Omental fat pad (tissue), 4 donors: ENCODE data around the gene POLR2H. TPM values are rescaled to one million over a fixed set of nuclear protein-coding genes. Genes with fewer than 3 reads are reported as not detected.

ENCODE experiments used
- ATAC-seq: fragments of 150-250 bp; one replicate; pipeline ENCODE4 v1.9.1; 2016; ENCODE audit warnings: mild to moderate bottlenecking, moderate library complexity; ENCODE audit not compliant: low FRiP score
- DNase-seq: peaks from one replicate; pipeline ENCODE4 v3.0.0-alpha.2; 2019; ENCODE audit warnings: low spot score
- total RNA-seq, 4 donors: library from RNA; depleted of rRNA; stranded (reverse); fragments of >200 nt; gene quantifications; one replicate each; pipeline ENCODE4 v1.1.0, GENCODE V29; 2016
- TF ChIP-seq, protein P1 (sequence below), 3 donors: fragments of 450-650 bp; IDR thresholded peaks; one replicate each; pipeline ENCODE4 v1.5.1; 2016 to 2017; ENCODE audit warnings: antibody characterized with exemption in 3 of 3, mild to moderate bottlenecking in 3 of 3, moderate library complexity in 2 of 3

The POLR2H gene
- total RNA-seq, 4 donors from 2014 or later = 63.9 to 110 (median 89.3) TPM

- TF ChIP-seq, protein P1, sequence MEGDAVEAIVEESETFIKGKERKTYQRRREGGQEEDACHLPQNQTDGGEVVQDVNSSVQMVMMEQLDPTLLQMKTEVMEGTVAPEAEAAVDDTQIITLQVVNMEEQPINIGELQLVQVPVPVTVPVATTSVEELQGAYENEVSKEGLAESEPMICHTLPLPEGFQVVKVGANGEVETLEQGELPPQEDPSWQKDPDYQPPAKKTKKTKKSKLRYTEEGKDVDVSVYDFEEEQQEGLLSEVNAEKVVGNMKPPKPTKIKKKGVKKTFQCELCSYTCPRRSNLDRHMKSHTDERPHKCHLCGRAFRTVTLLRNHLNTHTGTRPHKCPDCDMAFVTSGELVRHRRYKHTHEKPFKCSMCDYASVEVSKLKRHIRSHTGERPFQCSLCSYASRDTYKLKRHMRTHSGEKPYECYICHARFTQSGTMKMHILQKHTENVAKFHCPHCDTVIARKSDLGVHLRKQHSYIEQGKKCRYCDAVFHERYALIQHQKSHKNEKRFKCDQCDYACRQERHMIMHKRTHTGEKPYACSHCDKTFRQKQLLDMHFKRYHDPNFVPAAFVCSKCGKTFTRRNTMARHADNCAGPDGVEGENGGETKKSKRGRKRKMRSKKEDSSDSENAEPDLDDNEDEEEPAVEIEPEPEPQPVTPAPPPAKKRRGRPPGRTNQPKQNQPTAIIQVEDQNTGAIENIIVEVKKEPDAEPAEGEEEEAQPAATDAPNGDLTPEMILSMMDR (IDR thresholded peaks at IDR 0.05) = no peak
- DNase-seq (no peak), ATAC-seq (no peak)
Measured at GRCh38 chr3:184384342-184384741, 22.8 kb downstream of the POLR2H start.

DNA sequence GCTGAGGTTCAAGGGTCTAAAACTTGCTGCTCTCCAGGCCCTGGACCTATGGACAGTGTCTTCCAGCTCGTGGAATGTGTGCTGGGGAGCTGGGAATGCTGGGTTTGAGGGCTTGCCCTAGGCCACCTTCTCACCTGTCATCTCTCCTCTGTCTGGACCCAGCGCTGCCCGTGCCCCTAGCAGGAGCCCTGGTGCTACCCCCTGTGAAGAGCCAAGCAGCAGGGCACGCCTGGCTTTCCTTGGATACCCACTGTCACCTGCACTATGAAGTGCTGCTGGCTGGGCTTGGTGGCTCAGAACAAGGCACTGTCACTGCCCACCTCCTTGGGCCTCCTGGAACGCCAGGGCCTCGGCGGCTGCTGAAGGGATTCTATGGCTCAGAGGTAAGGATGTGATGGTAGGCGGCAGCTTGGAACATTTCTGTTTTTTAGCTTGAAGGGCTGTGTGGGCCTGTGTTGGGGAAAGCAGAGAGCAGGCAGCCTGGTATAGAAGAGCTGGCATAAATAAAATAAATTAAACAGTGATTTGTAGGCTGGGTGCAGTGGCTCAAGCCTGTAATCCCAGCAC lies 23.4 kb downstream of the POLR2H start:
- DNase-seq = no peak
- TF ChIP-seq, protein P1 (IDR thresholded peaks at IDR 0.05) = no peak
- ATAC-seq = no peak

DNA sequence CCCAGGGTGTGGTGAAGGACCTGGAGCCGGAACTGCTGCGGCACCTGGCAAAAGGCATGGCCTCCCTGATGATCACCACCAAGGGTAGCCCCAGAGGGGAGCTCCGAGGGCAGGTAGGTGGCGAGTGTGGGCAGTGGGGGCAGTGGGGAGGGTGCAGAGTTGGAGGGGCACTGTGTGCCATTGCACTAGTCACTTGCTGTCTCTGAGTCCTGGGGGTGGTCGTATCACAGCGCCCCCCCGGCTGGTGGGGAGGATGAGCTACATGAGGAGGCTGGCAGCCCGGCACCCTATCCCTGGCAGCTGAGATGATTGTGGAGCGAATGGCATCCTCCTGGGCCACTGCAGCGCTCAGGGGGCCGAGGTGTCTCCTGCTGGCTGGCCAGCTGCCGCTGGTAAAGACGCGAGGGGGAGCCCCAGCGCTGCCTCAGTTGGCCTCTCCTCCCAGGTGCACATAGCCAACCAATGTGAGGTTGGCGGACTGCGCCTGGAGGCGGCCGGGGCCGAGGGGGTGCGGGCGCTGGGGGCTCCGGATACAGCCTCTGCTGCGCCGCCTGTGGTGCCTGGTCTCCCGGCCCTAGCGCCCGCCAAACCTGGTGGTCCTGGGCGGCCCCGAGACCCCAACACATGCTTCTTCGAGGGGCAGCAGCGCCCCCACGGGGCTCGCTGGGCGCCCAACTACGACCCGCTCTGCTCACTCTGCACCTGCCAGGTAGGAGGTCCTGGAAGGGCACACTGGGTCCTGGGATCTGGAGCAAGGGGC lies 24.7 kb downstream of the POLR2H start:
- ATAC-seq (no peak), DNase-seq (no peak)
- TF ChIP-seq, protein P1 (IDR thresholded peaks at IDR 0.05) = no peak

- DNase-seq = no peak
- ATAC-seq = no peak
- TF ChIP-seq, protein P1 (IDR thresholded peaks at IDR 0.05) = no peak
Measured at GRCh38 chr3:184387174-184387714, 25.7 kb downstream of the POLR2H start.

GRCh38 chr3:184388164-184388935 lies 26.8 kb downstream of the POLR2H start:
- ATAC-seq = no peak

GRCh38 chr3:184388936-184389230 lies 27.4 kb downstream of the POLR2H start:
- TF ChIP-seq, protein P1 (IDR thresholded peaks at IDR 0.05) = no peak
- ATAC-seq (no peak), DNase-seq (no peak)

More at GRCh38 chr3:184388164-184388935, 26.8 kb downstream of the POLR2H start:
- TF ChIP-seq, protein P1 (IDR thresholded peaks at IDR 0.05) = no peak
- DNase-seq = no peak
